Stomach (tissue), 4 donors: ENCODE data around the gene NRXN2.

ENCODE experiments used
- EP300 ChIP-seq: sonication (generic); formaldehyde crosslinking; IDR thresholded peaks from one replicate; pipeline ENCODE4 v1.6.1; 2017; ENCODE audit warnings: antibody characterized with exemption
- POLR2A ChIP-seq, 4 donors: fragments of 450-650 bp; IDR thresholded peaks; one replicate each; pipeline ENCODE4 v1.6.1; 2016; ENCODE audit warnings: antibody characterized with exemption in 4 of 4, control low read depth in 2 of 4, mild to moderate bottlenecking in 1 of 4, moderate library complexity in 1 of 4
- POLR2AphosphoS5 ChIP-seq, 3 donors: sonication (generic); formaldehyde crosslinking; IDR thresholded peaks; one replicate each; pipeline ENCODE4 v1.6.1; 2016; ENCODE audit warnings: antibody characterized with exemption in 3 of 3
- TF ChIP-seq, protein P1 (sequence below), 7 experiments: fragments of 450-650 bp in 4 of 7; fragments of 200-600 bp in 3 of 7; sonication (generic) in 3 of 7; IDR thresholded peaks; one replicate each; pipeline ENCODE4 v1.5.1; 2016 to 2019; ENCODE audit warnings: antibody characterized with exemption in 7 of 7, control low read depth in 2 of 7, mild to moderate bottlenecking in 1 of 7

- TF ChIP-seq, protein P1, sequence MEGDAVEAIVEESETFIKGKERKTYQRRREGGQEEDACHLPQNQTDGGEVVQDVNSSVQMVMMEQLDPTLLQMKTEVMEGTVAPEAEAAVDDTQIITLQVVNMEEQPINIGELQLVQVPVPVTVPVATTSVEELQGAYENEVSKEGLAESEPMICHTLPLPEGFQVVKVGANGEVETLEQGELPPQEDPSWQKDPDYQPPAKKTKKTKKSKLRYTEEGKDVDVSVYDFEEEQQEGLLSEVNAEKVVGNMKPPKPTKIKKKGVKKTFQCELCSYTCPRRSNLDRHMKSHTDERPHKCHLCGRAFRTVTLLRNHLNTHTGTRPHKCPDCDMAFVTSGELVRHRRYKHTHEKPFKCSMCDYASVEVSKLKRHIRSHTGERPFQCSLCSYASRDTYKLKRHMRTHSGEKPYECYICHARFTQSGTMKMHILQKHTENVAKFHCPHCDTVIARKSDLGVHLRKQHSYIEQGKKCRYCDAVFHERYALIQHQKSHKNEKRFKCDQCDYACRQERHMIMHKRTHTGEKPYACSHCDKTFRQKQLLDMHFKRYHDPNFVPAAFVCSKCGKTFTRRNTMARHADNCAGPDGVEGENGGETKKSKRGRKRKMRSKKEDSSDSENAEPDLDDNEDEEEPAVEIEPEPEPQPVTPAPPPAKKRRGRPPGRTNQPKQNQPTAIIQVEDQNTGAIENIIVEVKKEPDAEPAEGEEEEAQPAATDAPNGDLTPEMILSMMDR (IDR thresholded peaks at IDR 0.05), result no peak
- TF ChIP-seq POLR2A (IDR thresholded peaks at IDR 0.05) (no peak), POLR2AphosphoS5 (IDR thresholded peaks at IDR 0.05) (no peak), EP300 (no peak)
These were observed 122.6 kb downstream of the NRXN2 start for GRCh38 chr11:64600281-64600992.
